Cardiac septum (tissue), 1 donor: Measurements from ENCODE around the gene ZNF804B. TPM values are rescaled to one million over a fixed set of nuclear protein-coding genes. Genes with fewer than 3 reads are reported as not detected.

Experiments used
- DNase-seq: peaks from one replicate; pipeline ENCODE4 v3.0.0-alpha.2; 2020; ENCODE audit warnings: low spot score
- intact Hi-C: fragments of 100-400 bp; cut with DNase I; formaldehyde crosslinking; loops from one replicate; pipeline ENCODE4 v1.14.0; 2022
- total RNA-seq: library from RNA; stranded (reverse); fragmentation: NEBNext Ultra II Directional; extraction: Animal tissue kit (Norgen Biotek cat#: 25700); gene quantifications from one replicate; pipeline ENCODE4 v1.2.1, GENCODE V29; 2021
- donor health status: DM: no; HTN: no; CAD: no.

The ZNF804B gene
- total RNA-seq, 1 donor from 2014 or later: 0.05 TPM

- DNase-seq: no peak
- intact Hi-C loops: no loop called here
Measured at GRCh38 chr7:88818552-88818951, 59.1 kb downstream of the ZNF804B start.

- DNase-seq: no peak
- intact Hi-C loops: no loop called here
Measured at GRCh38 chr7:88826222-88826621, 66.7 kb downstream of the ZNF804B start.

GRCh38 chr7:88835147-88835728, 75.7 kb downstream of the ZNF804B start:
- intact Hi-C loops: no loop called here
- no peak for DNase-seq

GRCh38 chr7:88842201-88842600, 82.7 kb downstream of the ZNF804B start:
- intact Hi-C loops: no loop called here
- no peak for DNase-seq

- intact Hi-C loops: no loop called here
- DNase-seq: no peak
Measured at GRCh38 chr7:88845091-88845490, 85.6 kb downstream of the ZNF804B start.

GRCh38 chr7:88851220-88851619, 91.7 kb downstream of the ZNF804B start:
- DNase-seq: no peak
- intact Hi-C loops: no loop called here

- no peak for DNase-seq
- intact Hi-C loops: no loop called here
Measured at GRCh38 chr7:88859288-88859687, 99.8 kb downstream of the ZNF804B start.

GRCh38 chr7:88866265-88866863, 106.9 kb downstream of the ZNF804B start:
- no peak for DNase-seq
- intact Hi-C loops: no loop called here

- intact Hi-C loops: no loop called here
- no peak for DNase-seq
Measured at GRCh38 chr7:88867158-88867557, 107.7 kb downstream of the ZNF804B start.

- DNase-seq: no peak
- intact Hi-C loops: no loop called here
Measured at GRCh38 chr7:88868456-88868855, 109.0 kb downstream of the ZNF804B start.

- no peak for DNase-seq
- intact Hi-C loops: no loop called here
Measured at GRCh38 chr7:88881136-88881535, 121.6 kb downstream of the ZNF804B start.

- intact Hi-C loops: no loop called here
- DNase-seq: no peak
Measured at GRCh38 chr7:88885131-88885530, 125.6 kb downstream of the ZNF804B start.

- intact Hi-C loops: no loop called here
- no peak for DNase-seq
Measured at GRCh38 chr7:88888684-88889083, 129.2 kb downstream of the ZNF804B start.

- intact Hi-C loops: no loop called here
- DNase-seq: no peak
Measured at GRCh38 chr7:88910516-88910915, 151.0 kb downstream of the ZNF804B start.

- DNase-seq: no peak
- intact Hi-C loops: no loop called here
Measured at GRCh38 chr7:88912852-88913251, 153.4 kb downstream of the ZNF804B start.

- DNase-seq: no peak
- intact Hi-C loops: no loop called here
Measured at GRCh38 chr7:88915615-88916014, 156.1 kb downstream of the ZNF804B start.

- no peak for DNase-seq
- intact Hi-C loops: no loop called here
Measured at GRCh38 chr7:88919478-88920131, 160.1 kb downstream of the ZNF804B start.

GRCh38 chr7:88922944-88923343, 163.4 kb downstream of the ZNF804B start:
- no peak for DNase-seq
- intact Hi-C loops: no loop called here

- intact Hi-C loops: no loop called here
Measured at GRCh38 chr7:88928276-88928675, 168.8 kb downstream of the ZNF804B start.

GRCh38 chr7:88929719-88930118, 170.2 kb downstream of the ZNF804B start:
- intact Hi-C loops: no loop called here
- no peak for DNase-seq

More at GRCh38 chr7:88928276-88928675, 168.8 kb downstream of the ZNF804B start:
- no peak for DNase-seq

- intact Hi-C loops: no loop called here
Measured at GRCh38 chr7:88933285-88933684, 173.8 kb downstream of the ZNF804B start.

More at GRCh38 chr7:88933285-88933684, 173.8 kb downstream of the ZNF804B start:
- DNase-seq: no peak
